ENCODE data around the gene DHFR. TPM values are rescaled to one million over a fixed set of nuclear protein-coding genes. Genes with fewer than 3 reads are reported as not detected.

The DHFR gene
- total RNA-seq, 4 donors from 2014 or later = 5.6 to 12.8 (median 11.5) TPM

DNA sequence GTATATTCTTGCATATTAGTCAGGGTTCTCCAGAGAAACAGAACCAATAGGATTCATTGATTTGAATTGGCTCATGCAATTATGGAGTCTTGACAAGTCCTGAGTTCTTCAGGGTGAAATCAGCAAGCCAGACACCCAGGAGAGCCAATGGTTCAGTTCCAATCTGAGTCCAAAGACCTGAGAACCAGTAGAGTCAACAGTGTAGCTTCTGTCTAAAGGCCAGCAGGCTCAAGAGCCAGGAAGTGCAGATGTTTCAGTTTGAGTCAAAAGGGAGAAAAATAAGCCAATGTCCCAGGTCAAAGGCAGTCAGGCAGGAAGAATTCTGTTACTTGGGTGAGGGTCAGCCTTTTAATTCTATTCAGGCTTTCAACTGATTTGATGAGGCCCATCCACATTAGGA lies 47.0 kb downstream of the DHFR start:
- Histone ChIP-seq H3K36me3 (no peaks in the 10 kb centered on the region), H3K4me1 (no peaks in the 10 kb centered on the region), H3K4me3 (replicated peaks in 1 of 3) (no peak overlapping the region), H3K9me3 (no peaks in the 10 kb centered on the region), H3K27me3 (no peaks in the 10 kb centered on the region), H3K27ac (no peak overlapping the region)
- TF ChIP-seq, protein P1, sequence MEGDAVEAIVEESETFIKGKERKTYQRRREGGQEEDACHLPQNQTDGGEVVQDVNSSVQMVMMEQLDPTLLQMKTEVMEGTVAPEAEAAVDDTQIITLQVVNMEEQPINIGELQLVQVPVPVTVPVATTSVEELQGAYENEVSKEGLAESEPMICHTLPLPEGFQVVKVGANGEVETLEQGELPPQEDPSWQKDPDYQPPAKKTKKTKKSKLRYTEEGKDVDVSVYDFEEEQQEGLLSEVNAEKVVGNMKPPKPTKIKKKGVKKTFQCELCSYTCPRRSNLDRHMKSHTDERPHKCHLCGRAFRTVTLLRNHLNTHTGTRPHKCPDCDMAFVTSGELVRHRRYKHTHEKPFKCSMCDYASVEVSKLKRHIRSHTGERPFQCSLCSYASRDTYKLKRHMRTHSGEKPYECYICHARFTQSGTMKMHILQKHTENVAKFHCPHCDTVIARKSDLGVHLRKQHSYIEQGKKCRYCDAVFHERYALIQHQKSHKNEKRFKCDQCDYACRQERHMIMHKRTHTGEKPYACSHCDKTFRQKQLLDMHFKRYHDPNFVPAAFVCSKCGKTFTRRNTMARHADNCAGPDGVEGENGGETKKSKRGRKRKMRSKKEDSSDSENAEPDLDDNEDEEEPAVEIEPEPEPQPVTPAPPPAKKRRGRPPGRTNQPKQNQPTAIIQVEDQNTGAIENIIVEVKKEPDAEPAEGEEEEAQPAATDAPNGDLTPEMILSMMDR (IDR thresholded peaks at IDR 0.05) = no peak
- no peak for TF ChIP-seq POLR2A (IDR thresholded peaks at IDR 0.05)
- intact Hi-C loops (cut with DNase I) = no loop called here
- DNase-seq = no peak

DNA sequence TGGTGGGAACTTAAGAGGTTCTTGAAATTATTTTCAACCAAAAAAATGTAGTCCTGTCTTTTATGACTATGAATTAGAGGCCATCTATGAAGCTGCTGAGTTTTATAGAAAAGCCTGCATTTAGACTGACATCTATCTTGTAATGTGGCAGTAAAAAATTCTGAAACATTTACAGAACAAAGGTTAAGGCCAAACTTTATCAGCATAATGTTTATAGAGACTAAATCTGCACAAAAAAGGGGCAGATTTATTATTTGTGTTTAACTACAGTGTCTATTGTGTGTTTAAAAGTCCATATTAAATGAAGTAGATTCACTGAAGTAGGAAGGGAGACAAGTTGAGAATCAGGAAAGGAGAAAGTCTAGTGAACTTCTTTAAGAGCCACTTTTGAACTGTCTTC lies 47.4 kb downstream of the DHFR start:
- intact Hi-C loops (cut with DNase I) = no loop called here
- Histone ChIP-seq H3K27me3 (no peaks in the 10 kb centered on the region), H3K36me3 (no peaks in the 10 kb centered on the region), H3K27ac (no peak overlapping the region), H3K9me3 (no peaks in the 10 kb centered on the region), H3K4me1 (no peaks in the 10 kb centered on the region), H3K4me3 (replicated peaks in 1 of 3) (no peak overlapping the region)
- DNase-seq = no peak
- TF ChIP-seq, protein P1 (IDR thresholded peaks at IDR 0.05) = no peak
- no peak for TF ChIP-seq POLR2A (IDR thresholded peaks at IDR 0.05)

DNA sequence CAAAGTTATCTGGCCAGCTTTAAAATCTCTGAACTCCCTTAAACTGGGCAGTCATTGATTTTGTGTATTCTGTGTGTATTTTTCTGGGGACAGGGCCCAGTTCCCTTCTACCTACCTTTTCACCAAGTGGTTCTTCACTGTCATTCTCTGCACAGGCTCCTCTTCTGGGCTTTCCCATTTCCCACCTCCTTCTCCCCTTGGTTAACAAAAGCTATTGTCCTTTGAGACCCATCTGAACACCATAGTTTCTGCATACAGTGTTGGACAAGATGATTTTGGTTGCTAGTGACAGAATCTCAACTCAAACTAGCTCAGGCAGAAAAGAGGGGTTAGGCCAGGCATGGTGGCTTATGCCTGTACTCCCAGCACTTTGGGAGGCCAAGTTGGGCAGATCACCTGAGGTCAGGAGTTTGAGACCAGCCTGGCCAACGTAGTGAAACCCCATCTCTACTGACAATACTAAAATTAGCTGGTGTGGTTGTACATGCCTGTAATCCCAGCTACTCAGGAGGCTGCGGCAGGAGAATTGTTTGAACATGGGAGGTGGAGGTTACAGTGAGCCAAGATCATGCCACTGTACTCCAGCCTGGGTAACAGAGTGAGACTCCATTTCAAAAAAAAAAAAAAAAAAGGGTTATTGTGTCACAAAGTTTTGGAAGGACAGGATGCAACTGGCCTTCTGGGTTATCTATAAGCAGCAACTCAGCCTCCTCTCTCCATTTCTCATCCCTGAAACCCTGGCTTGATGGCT lies 53.7 kb downstream of the DHFR start:
- Histone ChIP-seq H3K27me3 (no peaks in the 10 kb centered on the region), H3K9me3 (no peaks in the 10 kb centered on the region), H3K27ac (no peak overlapping the region), H3K36me3 (no peaks in the 10 kb centered on the region), H3K4me3 (replicated peaks in 1 of 3) (no peak overlapping the region), H3K4me1 (no peaks in the 10 kb centered on the region)
- DNase-seq = no peak
- no peak for TF ChIP-seq POLR2A (IDR thresholded peaks at IDR 0.05)
- TF ChIP-seq, protein P1 (IDR thresholded peaks at IDR 0.05) = no peak
- intact Hi-C loops (cut with DNase I) = no loop called here
- WGBS, 2 donors = 94 to 96% methylated on average over 2 of the region's 2 CpGs

DNA sequence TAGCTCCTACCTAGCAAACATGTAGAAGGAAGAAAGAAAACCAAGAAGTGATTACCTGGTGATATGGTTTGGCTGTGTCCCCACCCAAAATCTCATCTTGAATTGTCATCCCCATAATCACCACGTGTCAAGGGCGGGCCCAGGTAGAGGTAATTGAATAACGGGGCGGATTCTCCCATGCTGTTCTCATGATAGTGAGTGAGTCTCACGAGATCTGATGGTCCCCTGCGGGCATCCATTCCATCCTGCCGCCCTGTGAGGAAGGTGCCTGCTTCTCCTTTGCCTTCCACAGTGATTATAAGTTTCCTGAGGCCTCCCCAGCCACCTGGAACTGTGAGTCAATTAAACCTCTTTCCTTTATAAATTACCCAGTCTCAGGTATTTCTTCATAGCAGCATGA lies 57.3 kb downstream of the DHFR start:
- no peak for DNase-seq
- intact Hi-C loops (cut with DNase I) = no loop called here
- Histone ChIP-seq H3K4me3 (replicated peaks in 1 of 3) (no peak overlapping the region), H3K27me3 (no peaks in the 10 kb centered on the region), H3K27ac (no peak overlapping the region), H3K4me1 (peaks cover 5 to 6% of the 10 kb centered on the region in 2 donors), H3K9me3 (no peaks in the 10 kb centered on the region), H3K36me3 (no peaks in the 10 kb centered on the region)
- WGBS, 2 donors = 73 to 74% methylated on average over 7 of the region's 7 CpGs
- no peak for TF ChIP-seq POLR2A (IDR thresholded peaks at IDR 0.05)
- TF ChIP-seq, protein P1 (IDR thresholded peaks at IDR 0.05) = no peak

DNA sequence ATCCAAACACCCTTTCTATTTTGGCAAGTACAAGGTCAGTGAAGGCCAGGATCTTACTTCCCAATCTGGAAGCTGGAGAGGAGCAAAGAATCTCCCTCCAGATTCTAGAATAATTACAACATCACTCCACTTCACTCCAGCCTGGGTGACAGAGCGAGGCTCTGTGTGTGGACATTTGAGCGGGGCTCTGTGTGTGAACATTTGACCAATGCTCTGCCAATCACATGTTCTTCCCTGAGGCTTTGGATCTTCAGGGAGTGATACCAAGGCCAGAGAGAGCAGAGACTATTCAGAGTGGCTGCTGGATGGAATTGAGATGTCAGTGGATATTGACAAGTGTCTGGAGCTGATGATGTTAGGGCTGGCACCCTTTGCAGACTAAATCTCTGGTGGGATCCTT lies 60.0 kb downstream of the DHFR start:
- Histone ChIP-seq H3K27me3 (no peaks in the 10 kb centered on the region), H3K4me1 (peaks cover 24 to 25% of the 10 kb centered on the region in 2 donors), H3K36me3 (no peaks in the 10 kb centered on the region), H3K9me3 (no peaks in the 10 kb centered on the region), H3K27ac (no peak overlapping the region), H3K4me3 (replicated peaks in 1 of 3) (no peak overlapping the region)
- TF ChIP-seq, protein P1 (IDR thresholded peaks at IDR 0.05) = no peak
- TF ChIP-seq POLR2A (IDR thresholded peaks at IDR 0.05) = no peak
- DNase-seq = no peak
- WGBS, 2 donors = 78 to 90% methylated on average over 2 of the region's 2 CpGs
- intact Hi-C loops (cut with DNase I) = no loop called here

All from thyroid gland (tissue), 4 donors.